OCI-LY1 (cell line): Measurements from ENCODE around the gene CNTNAP2.

Experiments
- H2AFZ ChIP-seq: fragments of 200-600 bp; sonication (generic), shearing (Covaris generic); 2 replicates; pipeline ENCODE4 v1.6.0; 2014; ENCODE audit warnings: antibody characterized with exemption, mild to moderate bottlenecking, low read length
- H3F3A ChIP-seq: fragments of 200-600 bp; sonication (generic), shearing (Covaris generic); 2 replicates; pipeline ENCODE4 v1.6.0; 2014; ENCODE audit warnings: mild to moderate bottlenecking, antibody characterized with exemption, low read length, moderate library complexity; ENCODE audit not compliant: insufficient read depth
- H3K27ac ChIP-seq: fragments of 200-600 bp; sonication (generic); 2 replicates; pipeline ENCODE4 v1.5.1; 2014; ENCODE audit warnings: low read length, mixed run types, mild to moderate bottlenecking, low read depth; ENCODE audit not compliant: poor library complexity, severe bottlenecking
- H3K27me3 ChIP-seq: fragments of 200-600 bp; sonication (generic); 2 replicates; pipeline ENCODE4 v1.6.0; 2014; ENCODE audit warnings: antibody characterized with exemption, mild to moderate bottlenecking, low read length, moderate library complexity; ENCODE audit not compliant: insufficient read depth
- H3K36me3 ChIP-seq: fragments of 200-600 bp; sonication (generic); 2 replicates; pipeline ENCODE4 v1.6.1; 2014; ENCODE audit warnings: mild to moderate bottlenecking, antibody characterized with exemption, low read length, moderate library complexity, mixed read lengths; ENCODE audit not compliant: insufficient read depth
- H3K4me1 ChIP-seq: fragments of 200-600 bp; sonication (generic); 2 replicates; pipeline ENCODE4 v1.5.1; 2014; ENCODE audit warnings: mild to moderate bottlenecking, low read length, moderate library complexity; ENCODE audit not compliant: insufficient read depth, severe bottlenecking
- H3K4me2 ChIP-seq: fragments of 200-600 bp; sonication (generic), shearing (Covaris generic); 2 replicates; pipeline ENCODE4 v1.6.1; 2014; ENCODE audit warnings: low read length
- H3K4me3 ChIP-seq: fragments of 200-600 bp; sonication (generic); 2 replicates; pipeline ENCODE4 v1.5.1; 2014; ENCODE audit warnings: low read length, low read depth, mild to moderate bottlenecking, mixed read lengths; ENCODE audit not compliant: poor library complexity, severe bottlenecking
- H3K79me2 ChIP-seq: fragments of 200-600 bp; shearing (Covaris generic); 2 replicates; pipeline ENCODE4 v1.6.1; 2016; ENCODE audit warnings: mixed run types, low read length, mixed read lengths; ENCODE audit not compliant: insufficient read depth
- H3K9ac ChIP-seq: fragments of 200-600 bp; sonication (generic), shearing (Covaris generic); 2 replicates; pipeline ENCODE4 v1.6.1; 2014; ENCODE audit warnings: mild to moderate bottlenecking, low read length, mixed read lengths
- H3K9me2 ChIP-seq: fragments of 200-600 bp; sonication (generic), shearing (Covaris generic); 2 replicates; pipeline ENCODE4 v1.6.1; 2014; ENCODE audit warnings: low read depth, mild to moderate bottlenecking, low read length, mixed read lengths
- H3K9me3 ChIP-seq: fragments of 200-600 bp; shearing (Covaris generic); 2 replicates; pipeline ENCODE4 v1.6.1; 2014; ENCODE audit warnings: low read length, mixed read lengths
- H4K20me1 ChIP-seq: fragments of 200-600 bp; sonication (generic), shearing (Covaris generic); 2 replicates; pipeline ENCODE4 v1.6.0; 2016; ENCODE audit warnings: mild to moderate bottlenecking, low read length; ENCODE audit not compliant: insufficient read depth
- EZH2 ChIP-seq: fragments of 200-600 bp; sonication (generic), shearing (Covaris generic); IDR thresholded peaks from 2 replicates; pipeline ENCODE4 v1.8.0; 2017; ENCODE audit warnings: borderline replicate concordance, mixed run types, mild to moderate bottlenecking, antibody characterized with exemption, low read length, moderate library complexity, mixed read lengths
- TF ChIP-seq, protein P1 (sequence below): fragments of 200-600 bp; sonication (generic), shearing (Covaris generic); IDR thresholded peaks from 2 replicates; pipeline ENCODE4 v1.5.1; 2017; ENCODE audit warnings: mild to moderate bottlenecking, antibody characterized with exemption, low read length, moderate library complexity, mixed read lengths

The CNTNAP2 gene

DNA sequence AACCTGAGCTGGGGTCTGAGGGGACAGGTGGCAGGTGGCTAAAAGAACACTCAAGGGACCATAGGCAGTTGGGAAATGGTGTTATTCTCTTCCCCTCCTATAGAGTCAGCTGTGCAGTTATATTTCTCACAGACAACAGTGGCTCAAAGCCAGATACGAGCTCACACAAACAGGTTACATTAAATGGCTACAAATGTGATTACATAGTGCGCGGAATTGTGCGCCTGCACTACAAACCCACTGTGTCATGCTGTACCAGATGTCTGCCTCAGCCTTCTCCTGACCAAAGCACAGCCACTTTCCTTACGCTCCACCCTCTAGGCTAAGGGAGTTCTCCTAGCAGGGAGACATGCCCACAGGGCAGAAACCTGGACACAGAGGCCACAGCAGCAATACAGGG, 387.2 kb downstream of the CNTNAP2 start:
- H3K9me2 ChIP-seq, result no peaks in the 10 kb centered on the region
- H3K4me3 ChIP-seq, result no peak overlapping the region
- H2AFZ ChIP-seq, result no peak overlapping the region
- H3K4me1 ChIP-seq, result no peaks in the 10 kb centered on the region
- peaks cover 57% of the 10 kb centered on the region for H3K9me3 ChIP-seq
- peaks cover 20% of the 10 kb centered on the region for H3K36me3 ChIP-seq
- H3K4me2 ChIP-seq, result no peak overlapping the region
- H3K27ac ChIP-seq, result no peak overlapping the region
- no peak overlapping the region for H3K9ac ChIP-seq
- no peak for TF ChIP-seq EZH2
- TF ChIP-seq, protein P1, sequence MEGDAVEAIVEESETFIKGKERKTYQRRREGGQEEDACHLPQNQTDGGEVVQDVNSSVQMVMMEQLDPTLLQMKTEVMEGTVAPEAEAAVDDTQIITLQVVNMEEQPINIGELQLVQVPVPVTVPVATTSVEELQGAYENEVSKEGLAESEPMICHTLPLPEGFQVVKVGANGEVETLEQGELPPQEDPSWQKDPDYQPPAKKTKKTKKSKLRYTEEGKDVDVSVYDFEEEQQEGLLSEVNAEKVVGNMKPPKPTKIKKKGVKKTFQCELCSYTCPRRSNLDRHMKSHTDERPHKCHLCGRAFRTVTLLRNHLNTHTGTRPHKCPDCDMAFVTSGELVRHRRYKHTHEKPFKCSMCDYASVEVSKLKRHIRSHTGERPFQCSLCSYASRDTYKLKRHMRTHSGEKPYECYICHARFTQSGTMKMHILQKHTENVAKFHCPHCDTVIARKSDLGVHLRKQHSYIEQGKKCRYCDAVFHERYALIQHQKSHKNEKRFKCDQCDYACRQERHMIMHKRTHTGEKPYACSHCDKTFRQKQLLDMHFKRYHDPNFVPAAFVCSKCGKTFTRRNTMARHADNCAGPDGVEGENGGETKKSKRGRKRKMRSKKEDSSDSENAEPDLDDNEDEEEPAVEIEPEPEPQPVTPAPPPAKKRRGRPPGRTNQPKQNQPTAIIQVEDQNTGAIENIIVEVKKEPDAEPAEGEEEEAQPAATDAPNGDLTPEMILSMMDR, result no peak
- H3K27me3 ChIP-seq, result no peaks in the 10 kb centered on the region
- no peaks in the 10 kb centered on the region for H3K79me2 ChIP-seq
- no peaks in the 10 kb centered on the region for H3F3A ChIP-seq
- H4K20me1 ChIP-seq, result no peaks in the 10 kb centered on the region

GRCh38 chr7:146510088-146510680, 393.6 kb downstream of the CNTNAP2 start:
- TF ChIP-seq, protein P1, result no peak
- no peak for TF ChIP-seq EZH2
- Histone ChIP-seq H3K4me3 (no peak overlapping the region), H3K36me3 (peaks cover 15% of the 10 kb centered on the region), H4K20me1 (no peaks in the 10 kb centered on the region), H3K9me2 (no peaks in the 10 kb centered on the region), H3F3A (no peaks in the 10 kb centered on the region), H3K4me1 (no peaks in the 10 kb centered on the region), H3K9me3 (peaks cover 61% of the 10 kb centered on the region), H3K9ac (no peak overlapping the region), H3K4me2 (no peak overlapping the region), H3K27me3 (no peaks in the 10 kb centered on the region), H3K79me2 (no peaks in the 10 kb centered on the region), H2AFZ (no peak overlapping the region), H3K27ac (no peak overlapping the region)

- no peaks in the 10 kb centered on the region for H3K4me1 ChIP-seq
- H3K36me3 ChIP-seq, result no peaks in the 10 kb centered on the region; the same call in 1 of the 2 replicates
- no peaks in the 10 kb centered on the region for H3K27me3 ChIP-seq
- H3K4me2 ChIP-seq, result no peak overlapping the region
- TF ChIP-seq, protein P1, result no peak
- TF ChIP-seq EZH2, result no peak
- no peaks in the 10 kb centered on the region for H3F3A ChIP-seq
- no peaks in the 10 kb centered on the region for H4K20me1 ChIP-seq
- H3K27ac ChIP-seq, result no peak overlapping the region
- no peak overlapping the region for H3K4me3 ChIP-seq
- peaks cover 48% of the 10 kb centered on the region for H3K9me3 ChIP-seq
- no peaks in the 10 kb centered on the region for H3K9me2 ChIP-seq
- H2AFZ ChIP-seq, result no peak overlapping the region
- no peaks in the 10 kb centered on the region for H3K79me2 ChIP-seq
- no peak overlapping the region for H3K9ac ChIP-seq
Measured at GRCh38 chr7:146514304-146514703, 397.7 kb downstream of the CNTNAP2 start.
